SK-N-DZ (cell line): ENCODE results near the gene FCRLB.
"Not testable (repeated sequence)": the region's sequence is repeated elsewhere in the genome, so short reads cannot be mapped to it uniquely, and the experiment has no call there.

ENCODE experiments used
- DNase-seq: peaks from one replicate; pipeline ENCODE4 v3.0.0-alpha.2; 2015; ENCODE audit warnings: low spot score

The FCRLB gene

DNA sequence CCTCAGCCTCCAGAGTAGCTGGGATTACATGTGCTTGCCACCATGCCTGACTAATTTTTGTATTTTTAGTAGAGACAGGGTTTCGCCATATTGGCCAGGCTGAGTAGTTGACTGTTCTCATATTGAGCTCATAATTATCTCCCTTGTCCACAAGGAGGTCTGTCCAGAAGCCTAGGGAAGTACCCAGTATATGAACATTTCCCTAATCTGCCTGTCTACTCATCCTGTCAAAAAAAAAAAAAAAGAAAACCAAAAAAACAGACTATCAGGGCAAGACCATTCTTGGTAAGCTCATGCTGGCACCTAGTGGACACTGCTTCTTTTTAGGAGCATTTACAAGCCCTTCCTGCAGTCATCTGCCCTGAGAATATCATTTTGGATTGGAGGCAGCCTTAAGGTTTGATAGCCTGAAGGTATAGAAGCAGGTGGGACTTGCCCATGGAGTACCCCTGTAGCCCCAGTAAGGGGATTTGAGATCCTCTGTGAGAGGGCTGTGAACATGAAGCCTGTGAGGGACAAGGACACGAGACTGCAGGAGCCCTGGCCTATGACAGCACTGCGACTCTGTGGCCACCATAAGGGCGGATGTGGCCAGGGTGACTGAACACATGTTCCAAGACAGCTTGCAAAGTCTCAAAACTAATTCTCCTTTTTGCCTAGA lies 17.4 kb downstream of the FCRLB start:
- peak; percentile 23 for DNase-seq

- DNase-seq = no peak
Observed at GRCh38 chr1:161739865-161740566, 18.7 kb downstream of the FCRLB start.

GRCh38 chr1:161740921-161741320 lies 19.6 kb downstream of the FCRLB start:
- DNase-seq = no peak

GRCh38 chr1:161743231-161743630 lies 21.9 kb downstream of the FCRLB start:
- DNase-seq = no peak

DNA sequence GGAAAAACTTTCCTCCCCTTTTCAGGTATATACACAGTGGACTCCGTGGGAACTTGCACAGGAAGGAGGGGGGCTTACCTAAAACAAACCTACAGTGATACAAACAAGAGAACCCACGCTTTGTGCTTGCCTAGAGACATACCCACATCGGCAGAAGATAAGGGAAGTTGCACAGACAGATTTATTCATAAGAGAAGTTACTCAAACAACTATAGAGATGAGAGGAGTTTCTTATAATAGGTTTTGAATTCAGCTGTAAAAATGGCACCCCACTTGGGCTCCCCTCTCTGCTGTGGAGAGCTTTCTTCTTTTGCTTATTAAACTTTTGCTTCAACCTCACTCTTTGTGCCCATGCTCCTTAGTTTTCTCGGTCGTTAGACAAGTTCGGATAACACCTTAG lies 26.5 kb downstream of the FCRLB start:
- no peak for DNase-seq

GRCh38 chr1:161749509-161750407 lies 28.4 kb downstream of the FCRLB start, which contains the start of gene DUSP12:
DUSP12 (plus strand) TSS chr1:161749786; CDS start chr1:161749802, 16 bp downstream.
- DNase-seq = peak; percentile 98

- peak; percentile 25 for DNase-seq
Observed at GRCh38 chr1:161763522-161764098, 42.3 kb downstream of the FCRLB start.

- DNase-seq = peak; percentile 89
Observed at GRCh38 chr1:161766102-161766981, 45.0 kb downstream of the FCRLB start, which contains the start of gene ATF6. ATF6 (plus strand) TSS chr1:161766320; CDS start chr1:161766361, 41 bp downstream.

- DNase-seq = no peak
Observed at GRCh38 chr1:161768461-161768860, 47.1 kb downstream of the FCRLB start.

GRCh38 chr1:161768986-161769672 lies 47.8 kb downstream of the FCRLB start:
- no peak for DNase-seq

DNA sequence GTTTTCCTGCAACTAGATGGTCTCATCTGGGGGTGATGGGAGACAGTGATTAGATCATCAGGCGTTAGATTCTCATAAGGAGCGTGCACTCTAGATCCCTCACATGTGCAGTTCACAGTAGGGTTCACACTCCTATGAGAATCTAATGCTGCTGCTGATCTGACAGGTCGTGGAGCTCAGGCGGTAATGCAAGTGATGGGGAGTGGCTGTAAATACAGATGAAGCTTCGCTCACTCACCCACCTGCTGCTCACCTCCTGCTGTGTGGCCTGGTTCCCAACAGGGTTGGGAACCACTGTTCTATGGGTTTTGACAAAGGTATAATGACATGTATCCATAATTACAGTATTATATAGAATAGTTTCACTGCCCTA lies 48.3 kb downstream of the FCRLB start:
- DNase-seq = not testable (repeated sequence)

DNA sequence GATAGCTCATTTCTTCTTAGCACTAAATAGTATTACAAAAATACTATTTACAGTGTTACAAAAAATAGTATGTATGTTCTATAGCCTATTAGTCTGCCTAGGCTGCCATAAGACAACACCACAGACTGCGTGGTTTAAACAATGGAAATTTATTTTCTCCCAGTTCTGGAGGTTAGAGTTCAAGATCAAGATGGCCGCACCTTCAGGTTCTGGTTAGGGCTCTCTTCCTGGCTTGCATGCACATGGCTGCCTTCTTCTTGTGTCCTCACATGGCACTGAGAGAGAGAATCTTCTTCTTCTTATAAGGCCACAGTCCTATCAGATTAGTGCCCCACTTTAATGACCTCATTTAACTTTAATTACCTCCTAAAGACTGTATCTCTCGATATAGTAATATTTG lies 48.9 kb downstream of the FCRLB start:
- no peak for DNase-seq

- no peak for DNase-seq
Observed at GRCh38 chr1:161771161-161771560, 49.8 kb downstream of the FCRLB start.

DNA sequence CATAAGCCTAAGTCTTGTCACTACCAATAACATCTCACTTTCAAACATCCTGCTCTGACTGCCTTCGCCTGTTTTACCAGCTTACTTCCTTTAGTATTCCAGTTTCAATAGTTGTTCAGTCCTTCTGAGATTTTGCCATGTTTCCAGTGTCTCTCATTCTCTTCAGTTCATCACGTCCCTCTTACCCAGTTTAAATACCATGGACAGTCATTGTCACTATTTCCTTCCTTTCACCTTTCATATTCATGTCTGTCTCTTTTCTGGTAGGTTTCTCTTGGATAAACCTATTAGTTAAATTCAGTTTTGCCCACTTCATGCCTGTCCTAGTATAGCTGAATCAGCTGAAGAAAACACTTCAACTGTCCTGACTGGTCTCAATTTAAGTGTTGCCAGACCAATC lies 50.6 kb downstream of the FCRLB start:
- no peak for DNase-seq

DNA sequence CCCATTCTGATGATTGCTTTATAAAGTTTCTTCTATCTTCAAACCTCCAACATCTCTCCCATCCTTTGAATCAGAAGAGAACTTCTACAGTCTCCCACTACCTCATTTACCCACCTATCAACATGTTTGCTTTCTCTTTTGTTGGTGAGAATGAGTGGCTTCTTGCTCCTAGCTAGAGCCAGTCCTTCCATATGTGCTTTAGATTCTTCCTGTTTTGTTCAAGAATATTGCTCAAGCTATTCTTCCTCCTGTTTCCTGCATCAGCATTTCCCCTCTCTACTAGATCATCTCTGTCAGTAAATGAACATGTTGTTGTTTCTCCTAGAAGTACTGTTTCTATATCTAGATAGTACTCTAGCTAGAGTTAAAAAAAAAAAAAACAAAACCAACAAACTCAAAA lies 51.1 kb downstream of the FCRLB start:
- no peak for DNase-seq

DNA sequence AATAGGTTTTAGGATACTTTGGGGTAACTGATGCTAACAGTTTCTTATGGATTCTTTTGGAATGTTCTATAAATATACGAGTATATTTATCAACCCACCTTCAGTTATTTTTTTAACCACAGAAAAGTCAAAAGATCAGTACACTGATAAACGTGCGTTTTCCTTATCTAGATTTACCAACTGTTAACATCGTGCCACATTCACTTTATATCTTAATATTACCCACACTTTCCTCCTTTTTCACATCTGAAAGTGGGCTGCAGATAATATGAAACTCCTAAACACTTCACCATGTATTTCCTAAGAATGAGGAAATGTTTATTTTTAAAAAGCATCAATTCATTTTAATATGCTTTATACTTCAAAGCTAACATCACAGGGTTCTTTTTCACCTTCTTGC lies 52.4 kb downstream of the FCRLB start:
- DNase-seq = no peak

- DNase-seq = no peak
Observed at GRCh38 chr1:161777261-161777660, 55.9 kb downstream of the FCRLB start.
